Measurements from ENCODE around the gene ZNF777. TPM values are rescaled to one million over a fixed set of nuclear protein-coding genes. Genes with fewer than 3 reads are reported as not detected.

Gene ZNF777
- total RNA-seq, 1 experiment from 2014 or later = 12.0 TPM

DNA sequence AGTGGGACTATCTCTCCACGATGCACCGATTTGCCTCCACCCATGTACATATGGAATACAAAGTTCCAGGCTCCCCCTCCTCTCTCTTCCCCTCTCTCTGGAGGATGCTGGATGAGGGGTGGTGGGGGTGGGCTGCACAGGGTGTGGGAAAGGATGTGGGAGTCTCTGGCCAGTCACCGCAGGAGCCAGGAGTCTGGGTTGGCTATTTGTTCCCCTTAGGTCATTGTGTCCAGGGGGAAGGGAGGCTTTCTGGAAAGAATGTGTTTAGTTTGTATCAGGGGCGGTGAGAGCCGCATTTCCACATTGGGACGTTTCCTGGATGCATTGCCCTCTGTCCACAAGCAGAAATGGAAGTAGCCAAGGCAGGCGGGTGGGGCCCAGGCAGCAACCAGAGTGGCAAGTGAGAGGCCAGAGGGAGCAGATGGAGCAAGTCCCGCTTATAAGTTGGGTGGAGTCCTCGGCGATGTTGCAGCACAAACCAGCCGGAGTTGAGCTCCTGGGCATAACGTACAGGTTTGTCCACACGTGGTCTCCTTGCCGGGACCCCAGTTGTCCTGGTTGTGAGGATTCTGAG is 63.3 kb downstream of the ZNF777 start:
- no peaks in the 10 kb centered on the region; the same call in 1 of the 2 replicates for H3K36me3 Mint-ChIP-seq
- TF ChIP-seq SMAD4 (CRISPR knock-in tag; IDR thresholded peaks at IDR 0.05) (no peak), NFATC4 (CRISPR knock-in tag; IDR thresholded peaks at IDR 0.05) (no peak), FOXP1 (CRISPR knock-in tag; IDR thresholded peaks at IDR 0.05; ENCODE audit: borderline replicate concordance) (no peak), GTF2I (CRISPR knock-in tag; conservative IDR thresholded peaks at IDR 0.05) (no peak), FOXJ3 (CRISPR knock-in tag; IDR thresholded peaks at IDR 0.05; ENCODE audit: borderline replicate concordance) (no peak), KAT7 (CRISPR knock-in tag; IDR thresholded peaks at IDR 0.05; ENCODE audit: borderline replicate concordance) (no peak), TEAD4 (CRISPR knock-in tag; IDR thresholded peaks at IDR 0.05) (no peak), CREB1 (CRISPR knock-in tag; IDR thresholded peaks at IDR 0.05) (no peak), RORB (CRISPR knock-in tag; IDR thresholded peaks at IDR 0.05) (no peak), FOXK1 (CRISPR knock-in tag; IDR thresholded peaks at IDR 0.05) (no peak)
- TF ChIP-seq, protein P1, sequence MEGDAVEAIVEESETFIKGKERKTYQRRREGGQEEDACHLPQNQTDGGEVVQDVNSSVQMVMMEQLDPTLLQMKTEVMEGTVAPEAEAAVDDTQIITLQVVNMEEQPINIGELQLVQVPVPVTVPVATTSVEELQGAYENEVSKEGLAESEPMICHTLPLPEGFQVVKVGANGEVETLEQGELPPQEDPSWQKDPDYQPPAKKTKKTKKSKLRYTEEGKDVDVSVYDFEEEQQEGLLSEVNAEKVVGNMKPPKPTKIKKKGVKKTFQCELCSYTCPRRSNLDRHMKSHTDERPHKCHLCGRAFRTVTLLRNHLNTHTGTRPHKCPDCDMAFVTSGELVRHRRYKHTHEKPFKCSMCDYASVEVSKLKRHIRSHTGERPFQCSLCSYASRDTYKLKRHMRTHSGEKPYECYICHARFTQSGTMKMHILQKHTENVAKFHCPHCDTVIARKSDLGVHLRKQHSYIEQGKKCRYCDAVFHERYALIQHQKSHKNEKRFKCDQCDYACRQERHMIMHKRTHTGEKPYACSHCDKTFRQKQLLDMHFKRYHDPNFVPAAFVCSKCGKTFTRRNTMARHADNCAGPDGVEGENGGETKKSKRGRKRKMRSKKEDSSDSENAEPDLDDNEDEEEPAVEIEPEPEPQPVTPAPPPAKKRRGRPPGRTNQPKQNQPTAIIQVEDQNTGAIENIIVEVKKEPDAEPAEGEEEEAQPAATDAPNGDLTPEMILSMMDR (IDR thresholded peaks at IDR 0.05) = no peak
- TF ChIP-seq, protein P2, sequence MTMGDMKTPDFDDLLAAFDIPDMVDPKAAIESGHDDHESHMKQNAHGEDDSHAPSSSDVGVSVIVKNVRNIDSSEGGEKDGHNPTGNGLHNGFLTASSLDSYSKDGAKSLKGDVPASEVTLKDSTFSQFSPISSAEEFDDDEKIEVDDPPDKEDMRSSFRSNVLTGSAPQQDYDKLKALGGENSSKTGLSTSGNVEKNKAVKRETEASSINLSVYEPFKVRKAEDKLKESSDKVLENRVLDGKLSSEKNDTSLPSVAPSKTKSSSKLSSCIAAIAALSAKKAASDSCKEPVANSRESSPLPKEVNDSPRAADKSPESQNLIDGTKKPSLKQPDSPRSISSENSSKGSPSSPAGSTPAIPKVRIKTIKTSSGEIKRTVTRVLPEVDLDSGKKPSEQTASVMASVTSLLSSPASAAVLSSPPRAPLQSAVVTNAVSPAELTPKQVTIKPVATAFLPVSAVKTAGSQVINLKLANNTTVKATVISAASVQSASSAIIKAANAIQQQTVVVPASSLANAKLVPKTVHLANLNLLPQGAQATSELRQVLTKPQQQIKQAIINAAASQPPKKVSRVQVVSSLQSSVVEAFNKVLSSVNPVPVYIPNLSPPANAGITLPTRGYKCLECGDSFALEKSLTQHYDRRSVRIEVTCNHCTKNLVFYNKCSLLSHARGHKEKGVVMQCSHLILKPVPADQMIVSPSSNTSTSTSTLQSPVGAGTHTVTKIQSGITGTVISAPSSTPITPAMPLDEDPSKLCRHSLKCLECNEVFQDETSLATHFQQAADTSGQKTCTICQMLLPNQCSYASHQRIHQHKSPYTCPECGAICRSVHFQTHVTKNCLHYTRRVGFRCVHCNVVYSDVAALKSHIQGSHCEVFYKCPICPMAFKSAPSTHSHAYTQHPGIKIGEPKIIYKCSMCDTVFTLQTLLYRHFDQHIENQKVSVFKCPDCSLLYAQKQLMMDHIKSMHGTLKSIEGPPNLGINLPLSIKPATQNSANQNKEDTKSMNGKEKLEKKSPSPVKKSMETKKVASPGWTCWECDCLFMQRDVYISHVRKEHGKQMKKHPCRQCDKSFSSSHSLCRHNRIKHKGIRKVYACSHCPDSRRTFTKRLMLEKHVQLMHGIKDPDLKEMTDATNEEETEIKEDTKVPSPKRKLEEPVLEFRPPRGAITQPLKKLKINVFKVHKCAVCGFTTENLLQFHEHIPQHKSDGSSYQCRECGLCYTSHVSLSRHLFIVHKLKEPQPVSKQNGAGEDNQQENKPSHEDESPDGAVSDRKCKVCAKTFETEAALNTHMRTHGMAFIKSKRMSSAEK (CRISPR knock-in tag; IDR thresholded peaks at IDR 0.05; ENCODE audit: borderline replicate concordance) = no peak
- TF ChIP-seq, protein P3, sequence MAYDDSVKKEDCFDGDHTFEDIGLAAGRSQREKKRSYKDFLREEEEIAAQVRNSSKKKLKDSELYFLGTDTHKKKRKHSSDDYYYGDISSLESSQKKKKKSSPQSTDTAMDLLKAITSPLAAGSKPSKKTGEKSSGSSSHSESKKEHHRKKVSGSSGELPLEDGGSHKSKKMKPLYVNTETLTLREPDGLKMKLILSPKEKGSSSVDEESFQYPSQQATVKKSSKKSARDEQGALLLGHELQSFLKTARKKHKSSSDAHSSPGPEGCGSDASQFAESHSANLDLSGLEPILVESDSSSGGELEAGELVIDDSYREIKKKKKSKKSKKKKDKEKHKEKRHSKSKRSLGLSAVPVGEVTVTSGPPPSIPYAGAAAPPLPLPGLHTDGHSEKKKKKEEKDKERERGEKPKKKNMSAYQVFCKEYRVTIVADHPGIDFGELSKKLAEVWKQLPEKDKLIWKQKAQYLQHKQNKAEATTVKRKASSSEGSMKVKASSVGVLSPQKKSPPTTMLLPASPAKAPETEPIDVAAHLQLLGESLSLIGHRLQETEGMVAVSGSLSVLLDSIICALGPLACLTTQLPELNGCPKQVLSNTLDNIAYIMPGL (CRISPR knock-in tag; IDR thresholded peaks at IDR 0.05) = no peak
- TF ChIP-seq, protein P4, sequence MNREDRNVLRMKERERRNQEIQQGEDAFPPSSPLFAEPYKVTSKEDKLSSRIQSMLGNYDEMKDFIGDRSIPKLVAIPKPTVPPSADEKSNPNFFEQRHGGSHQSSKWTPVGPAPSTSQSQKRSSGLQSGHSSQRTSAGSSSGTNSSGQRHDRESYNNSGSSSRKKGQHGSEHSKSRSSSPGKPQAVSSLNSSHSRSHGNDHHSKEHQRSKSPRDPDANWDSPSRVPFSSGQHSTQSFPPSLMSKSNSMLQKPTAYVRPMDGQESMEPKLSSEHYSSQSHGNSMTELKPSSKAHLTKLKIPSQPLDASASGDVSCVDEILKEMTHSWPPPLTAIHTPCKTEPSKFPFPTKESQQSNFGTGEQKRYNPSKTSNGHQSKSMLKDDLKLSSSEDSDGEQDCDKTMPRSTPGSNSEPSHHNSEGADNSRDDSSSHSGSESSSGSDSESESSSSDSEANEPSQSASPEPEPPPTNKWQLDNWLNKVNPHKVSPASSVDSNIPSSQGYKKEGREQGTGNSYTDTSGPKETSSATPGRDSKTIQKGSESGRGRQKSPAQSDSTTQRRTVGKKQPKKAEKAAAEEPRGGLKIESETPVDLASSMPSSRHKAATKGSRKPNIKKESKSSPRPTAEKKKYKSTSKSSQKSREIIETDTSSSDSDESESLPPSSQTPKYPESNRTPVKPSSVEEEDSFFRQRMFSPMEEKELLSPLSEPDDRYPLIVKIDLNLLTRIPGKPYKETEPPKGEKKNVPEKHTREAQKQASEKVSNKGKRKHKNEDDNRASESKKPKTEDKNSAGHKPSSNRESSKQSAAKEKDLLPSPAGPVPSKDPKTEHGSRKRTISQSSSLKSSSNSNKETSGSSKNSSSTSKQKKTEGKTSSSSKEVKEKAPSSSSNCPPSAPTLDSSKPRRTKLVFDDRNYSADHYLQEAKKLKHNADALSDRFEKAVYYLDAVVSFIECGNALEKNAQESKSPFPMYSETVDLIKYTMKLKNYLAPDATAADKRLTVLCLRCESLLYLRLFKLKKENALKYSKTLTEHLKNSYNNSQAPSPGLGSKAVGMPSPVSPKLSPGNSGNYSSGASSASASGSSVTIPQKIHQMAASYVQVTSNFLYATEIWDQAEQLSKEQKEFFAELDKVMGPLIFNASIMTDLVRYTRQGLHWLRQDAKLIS (CRISPR knock-in tag; IDR thresholded peaks at IDR 0.05; ENCODE audit: borderline replicate concordance) = no peak
- TF ChIP-seq, protein P5, sequence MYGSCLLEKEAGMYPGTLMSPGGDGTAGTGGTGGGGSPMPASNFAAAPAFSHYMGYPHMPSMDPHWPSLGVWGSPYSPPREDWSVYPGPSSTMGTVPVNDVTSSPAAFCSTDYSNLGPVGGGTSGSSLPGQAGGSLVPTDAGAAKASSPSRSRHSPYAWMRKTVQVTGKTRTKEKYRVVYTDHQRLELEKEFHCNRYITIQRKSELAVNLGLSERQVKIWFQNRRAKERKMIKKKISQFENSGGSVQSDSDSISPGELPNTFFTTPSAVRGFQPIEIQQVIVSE (CRISPR knock-in tag; IDR thresholded peaks at IDR 0.05; ENCODE audit: borderline replicate concordance) = no peak
- TF ChIP-seq, protein P6, sequence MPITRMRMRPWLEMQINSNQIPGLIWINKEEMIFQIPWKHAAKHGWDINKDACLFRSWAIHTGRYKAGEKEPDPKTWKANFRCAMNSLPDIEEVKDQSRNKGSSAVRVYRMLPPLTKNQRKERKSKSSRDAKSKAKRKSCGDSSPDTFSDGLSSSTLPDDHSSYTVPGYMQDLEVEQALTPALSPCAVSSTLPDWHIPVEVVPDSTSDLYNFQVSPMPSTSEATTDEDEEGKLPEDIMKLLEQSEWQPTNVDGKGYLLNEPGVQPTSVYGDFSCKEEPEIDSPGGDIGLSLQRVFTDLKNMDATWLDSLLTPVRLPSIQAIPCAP (CRISPR knock-in tag; IDR thresholded peaks at IDR 0.05) = no peak
- TF ChIP-seq, protein P7, sequence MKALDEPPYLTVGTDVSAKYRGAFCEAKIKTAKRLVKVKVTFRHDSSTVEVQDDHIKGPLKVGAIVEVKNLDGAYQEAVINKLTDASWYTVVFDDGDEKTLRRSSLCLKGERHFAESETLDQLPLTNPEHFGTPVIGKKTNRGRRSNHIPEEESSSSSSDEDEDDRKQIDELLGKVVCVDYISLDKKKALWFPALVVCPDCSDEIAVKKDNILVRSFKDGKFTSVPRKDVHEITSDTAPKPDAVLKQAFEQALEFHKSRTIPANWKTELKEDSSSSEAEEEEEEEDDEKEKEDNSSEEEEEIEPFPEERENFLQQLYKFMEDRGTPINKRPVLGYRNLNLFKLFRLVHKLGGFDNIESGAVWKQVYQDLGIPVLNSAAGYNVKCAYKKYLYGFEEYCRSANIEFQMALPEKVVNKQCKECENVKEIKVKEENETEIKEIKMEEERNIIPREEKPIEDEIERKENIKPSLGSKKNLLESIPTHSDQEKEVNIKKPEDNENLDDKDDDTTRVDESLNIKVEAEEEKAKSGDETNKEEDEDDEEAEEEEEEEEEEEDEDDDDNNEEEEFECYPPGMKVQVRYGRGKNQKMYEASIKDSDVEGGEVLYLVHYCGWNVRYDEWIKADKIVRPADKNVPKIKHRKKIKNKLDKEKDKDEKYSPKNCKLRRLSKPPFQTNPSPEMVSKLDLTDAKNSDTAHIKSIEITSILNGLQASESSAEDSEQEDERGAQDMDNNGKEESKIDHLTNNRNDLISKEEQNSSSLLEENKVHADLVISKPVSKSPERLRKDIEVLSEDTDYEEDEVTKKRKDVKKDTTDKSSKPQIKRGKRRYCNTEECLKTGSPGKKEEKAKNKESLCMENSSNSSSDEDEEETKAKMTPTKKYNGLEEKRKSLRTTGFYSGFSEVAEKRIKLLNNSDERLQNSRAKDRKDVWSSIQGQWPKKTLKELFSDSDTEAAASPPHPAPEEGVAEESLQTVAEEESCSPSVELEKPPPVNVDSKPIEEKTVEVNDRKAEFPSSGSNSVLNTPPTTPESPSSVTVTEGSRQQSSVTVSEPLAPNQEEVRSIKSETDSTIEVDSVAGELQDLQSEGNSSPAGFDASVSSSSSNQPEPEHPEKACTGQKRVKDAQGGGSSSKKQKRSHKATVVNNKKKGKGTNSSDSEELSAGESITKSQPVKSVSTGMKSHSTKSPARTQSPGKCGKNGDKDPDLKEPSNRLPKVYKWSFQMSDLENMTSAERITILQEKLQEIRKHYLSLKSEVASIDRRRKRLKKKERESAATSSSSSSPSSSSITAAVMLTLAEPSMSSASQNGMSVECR (CRISPR knock-in tag; IDR thresholded peaks at IDR 0.05; ENCODE audit: borderline replicate concordance) = no peak
- H3K9me3 Mint-ChIP-seq = peaks cover 14% of the 10 kb centered on the region
- peaks cover 9% of the 10 kb centered on the region for H3K4me1 Mint-ChIP-seq
- H3K4me3 Mint-ChIP-seq = no peak overlapping the region
- POLR2A ChIA-PET = no interaction called here
- no peak overlapping the region for H3K27ac Mint-ChIP-seq
- CTCF ChIA-PET = interaction anchor here (1.3 to 1.5 kb wide), 4 partner anchors 9 to 113 kb away, joined by 3 to 7 read pairs (median 4); no protein-coding TSS in a partner anchor
- no peaks in the 10 kb centered on the region; the same call in 1 of the 2 replicates for H3K27me3 Mint-ChIP-seq (ENCODE audit: low read depth)
- ATAC-seq = no peak
- DNase-seq (ENCODE audit: low spot score) = no peak

Measured in WTC11 (cell line).